ENCODE measurements around the gene MAP4K2. TPM values are rescaled to one million over a fixed set of nuclear protein-coding genes. Genes with fewer than 3 reads are reported as not detected.

MAP4K2 gene
- total RNA-seq, 5 donors from 2014 or later (not counting 1 experiment from before 2014, with no cell fraction given) = 80.9 to 131 (median 102) TPM

DNA sequence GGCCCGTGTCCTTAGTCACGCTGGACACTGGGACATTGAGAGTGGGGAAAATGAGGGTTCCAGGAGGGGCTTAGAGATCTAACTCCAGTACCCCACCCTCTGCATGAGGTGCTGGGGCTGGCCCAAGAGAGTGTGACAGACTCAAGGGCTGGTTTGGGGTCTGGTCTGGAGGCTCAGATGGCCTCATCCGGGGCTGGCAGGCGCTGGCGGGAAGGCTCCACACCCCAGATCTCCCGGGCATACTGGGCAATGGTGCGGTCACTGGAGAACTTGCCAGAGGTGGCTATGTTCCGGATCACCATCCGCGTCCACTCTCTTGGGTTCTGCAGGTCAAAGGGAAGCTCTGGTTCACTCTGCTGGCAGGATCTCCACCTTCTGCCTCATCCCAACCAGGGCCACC is 56.5 kb downstream of the MAP4K2 start:
- ATAC-seq (replicated peaks in 1 of 4) = no peak
- peak overlapping the region in 1 of 2 donors; percentile 65 for H3K4me3 ChIP-seq (ENCODE audit: control insufficient read depth in 1 of 2, extremely low read depth in 1 of 2, low read length in 1 of 2)
- DNase-seq = no peak
- H3K9me3 ChIP-seq = no peaks in the 10 kb centered on the region
- peak overlapping the region; percentile 94 for H3K27ac ChIP-seq (ENCODE audit: low read length)
- Mint-ChIP-seq H3K4me1 (peaks cover 33 to 42% (median 41%) of the 10 kb centered on the region in 3 donors), H3K27ac (peak overlapping the region; percentile 86 to 89), H3K4me3 (peak overlapping the region; percentile 49 to 96 (median 53)), H3K9me3 (no peaks in the 10 kb centered on the region), H3K27me3 (no peaks in the 10 kb centered on the region), H3K36me3 (peaks cover 3% of the 10 kb centered on the region)
- CTCF ChIA-PET = interaction anchor here (0.6 to 2.2 kb wide), 2 partner anchors 26 to 30 kb away, joined by 3 to 5 read pairs; no protein-coding TSS in a partner anchor
- 74% methylated on average over 10 of the region's 10 CpGs for WGBS (ENCODE audit: insufficient coverage)
- peaks cover 8 to 58% of the 10 kb centered on the region in 2 experiments for H3K4me1 ChIP-seq (ENCODE audit: control insufficient read depth in 1 of 2, extremely low read depth in 1 of 2, insufficient read depth in 2 of 2, low read length in 2 of 2)
- peaks cover under 1 to 9% of the 10 kb centered on the region in 2 donors for H3K36me3 ChIP-seq (ENCODE audit: control insufficient read depth in 2 of 2, extremely low read depth in 1 of 2, insufficient read depth in 1 of 2, low read length in 1 of 2)
- no peaks in the 10 kb centered on the region for H3K27me3 ChIP-seq (replicated peaks in 1 of 2; ENCODE audit: control insufficient read depth in 2 of 2, extremely low read depth in 1 of 2, insufficient read depth in 2 of 2, low read length in 1 of 2)
- POLR2A ChIA-PET = interaction anchor here (0.5 to 1.8 kb wide), 3 partner anchors 15 to 757 kb away, joined by 3 to 12 read pairs (median 3); no protein-coding TSS in a partner anchor

DNA sequence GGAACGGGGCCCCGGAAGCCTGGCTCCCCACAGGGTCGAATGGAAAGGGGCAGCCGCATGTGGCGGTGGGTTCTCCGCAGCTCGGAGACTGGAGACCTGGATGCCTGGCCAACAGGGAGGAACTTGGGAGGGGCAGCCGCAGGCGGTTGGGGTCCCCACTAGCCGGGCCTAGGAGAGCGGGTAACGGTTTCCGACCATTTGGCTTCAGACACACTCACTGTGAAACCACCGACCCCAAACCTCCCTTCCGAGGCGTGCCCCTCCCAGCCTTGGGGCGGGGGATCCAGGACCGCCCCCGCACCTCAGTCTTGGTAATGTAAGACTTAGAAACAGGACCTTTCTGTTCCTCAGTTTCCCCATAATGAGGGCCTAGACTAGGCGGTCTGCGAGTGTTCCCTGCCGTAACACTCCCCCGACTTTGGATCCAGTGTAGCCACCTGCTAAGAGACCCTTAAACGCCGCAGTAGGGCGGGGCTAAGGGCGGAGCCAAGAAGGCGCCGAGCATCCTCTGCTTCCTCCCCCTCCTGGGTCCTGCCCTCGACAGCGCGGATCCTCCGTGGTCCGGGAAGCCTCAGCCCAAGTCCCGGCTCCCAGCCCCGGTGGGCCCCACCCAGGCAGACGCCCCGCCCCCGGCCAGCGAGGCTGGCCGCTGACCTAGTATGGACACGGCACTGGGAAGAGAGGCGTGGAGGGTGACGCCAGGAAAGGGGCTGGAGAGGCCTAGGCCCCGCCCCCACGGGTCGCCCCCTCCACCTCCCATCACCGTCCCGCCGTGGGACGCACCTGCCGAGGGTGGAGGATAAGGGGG is 57.3 kb downstream of the MAP4K2 start:
- Mint-ChIP-seq H3K27ac (peak overlapping the region; percentile 97 to 99), H3K9me3 (no peaks in the 10 kb centered on the region), H3K4me3 (peak overlapping the region; percentile 93 to 96 (median 95)), H3K27me3 (no peaks in the 10 kb centered on the region), H3K4me1 (peaks cover 35 to 46% (median 43%) of the 10 kb centered on the region in 3 donors), H3K36me3 (peaks cover 3% of the 10 kb centered on the region)
- Histone ChIP-seq H3K9me3 (no peaks in the 10 kb centered on the region), H3K4me1 (ENCODE audit: control insufficient read depth in 1 of 2, extremely low read depth in 1 of 2, insufficient read depth in 2 of 2, low read length in 2 of 2) (peaks cover 8 to 59% of the 10 kb centered on the region in 2 experiments), H3K4me3 (ENCODE audit: control insufficient read depth in 1 of 2, extremely low read depth in 1 of 2, low read length in 1 of 2) (peak overlapping the region; percentile 65 to 72), H3K27ac (ENCODE audit: low read length) (peak overlapping the region; percentile 94), H3K36me3 (ENCODE audit: control insufficient read depth in 2 of 2, extremely low read depth in 1 of 2, insufficient read depth in 1 of 2, low read length in 1 of 2) (peaks cover 0 to 12% of the 10 kb centered on the region in 2 donors), H3K27me3 (replicated peaks in 1 of 2; ENCODE audit: control insufficient read depth in 2 of 2, extremely low read depth in 1 of 2, insufficient read depth in 2 of 2, low read length in 1 of 2) (no peaks in the 10 kb centered on the region)
- ATAC-seq (replicated peaks in 1 of 4) = peak; percentile 42 to 44 (median 44)
- CTCF ChIA-PET = interaction anchor here in 1 of 2 donors (2.2 to 2.5 kb wide), 2 partner anchors 27 to 32 kb away, joined by 5 to 14 read pairs; partner anchors contain the start of gene SF1
- WGBS (ENCODE audit: insufficient coverage) = under 1% methylated on average over 18 of the region's 52 CpGs
- POLR2A ChIA-PET = interaction anchor here in 1 of 2 donors (0.5 to 1.8 kb wide), 2 partner anchors 19 to 29 kb away, joined by 4 to 12 read pairs; no protein-coding TSS in a partner anchor
- peak; percentile 67 to 88 (median 81) for DNase-seq

DNA sequence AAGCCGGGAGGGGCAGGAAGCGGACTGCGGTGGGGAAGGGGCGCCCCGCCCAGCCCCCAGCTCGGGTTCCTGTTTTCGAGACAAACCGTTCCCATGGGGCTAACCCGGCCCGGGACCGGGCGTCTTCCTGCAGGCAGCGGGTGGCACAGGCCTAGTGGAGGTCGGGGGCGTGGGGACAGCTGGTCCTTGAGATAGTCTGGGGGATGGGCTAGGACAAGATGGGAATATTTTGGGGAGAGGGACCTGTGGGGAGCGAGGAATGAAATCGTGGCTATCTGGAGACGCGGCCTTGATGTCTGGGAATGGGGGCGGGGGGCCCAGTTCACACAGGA is 57.9 kb downstream of the MAP4K2 start:
- DNase-seq = peak; percentile 77 to 96 (median 89)
- Mint-ChIP-seq H3K36me3 (peaks cover 5% of the 10 kb centered on the region), H3K4me3 (peak overlapping the region; percentile 93 to 96 (median 95)), H3K4me1 (peaks cover 35 to 46% (median 43%) of the 10 kb centered on the region in 3 donors), H3K27ac (peak overlapping the region; percentile 97 to 99), H3K9me3 (no peaks in the 10 kb centered on the region), H3K27me3 (no peaks in the 10 kb centered on the region)
- ChIA-PET POLR2A (interaction anchor here in 1 of 2 donors (0.5 to 1.4 kb wide), 2 partner anchors 19 to 30 kb away, joined by 4 to 6 read pairs; no protein-coding TSS in a partner anchor), CTCF (interaction anchor here in 1 of 2 donors (1.4 to 2.5 kb wide), 3 partner anchors 19 to 33 kb away, joined by 5 to 14 read pairs (median 5); partner anchors contain the start of gene SF1)
- ATAC-seq (replicated peaks in 1 of 4) = peak; percentile 44 to 53 (median 51)
- Histone ChIP-seq H3K9me3 (no peaks in the 10 kb centered on the region), H3K4me1 (ENCODE audit: control insufficient read depth in 1 of 2, extremely low read depth in 1 of 2, insufficient read depth in 2 of 2, low read length in 2 of 2) (peaks cover 8 to 59% of the 10 kb centered on the region in 2 experiments), H3K27ac (ENCODE audit: low read length) (peak overlapping the region; percentile 94), H3K36me3 (ENCODE audit: control insufficient read depth in 2 of 2, extremely low read depth in 1 of 2, insufficient read depth in 1 of 2, low read length in 1 of 2) (peaks cover 1 to 17% of the 10 kb centered on the region in 2 donors), H3K27me3 (replicated peaks in 1 of 2; ENCODE audit: control insufficient read depth in 2 of 2, extremely low read depth in 1 of 2, insufficient read depth in 2 of 2, low read length in 1 of 2) (no peaks in the 10 kb centered on the region), H3K4me3 (ENCODE audit: control insufficient read depth in 1 of 2, extremely low read depth in 1 of 2, low read length in 1 of 2) (peak overlapping the region; percentile 65 to 72)
- WGBS (ENCODE audit: insufficient coverage) = 0% methylated on average over 19 of the region's 20 CpGs

GRCh38 chr11:64744544-64745188 is 58.3 kb downstream of the MAP4K2 start:
- Histone ChIP-seq H3K9me3 (no peaks in the 10 kb centered on the region), H3K4me3 (ENCODE audit: control insufficient read depth in 1 of 2, extremely low read depth in 1 of 2, low read length in 1 of 2) (peak overlapping the region; percentile 93 to 97), H3K36me3 (ENCODE audit: control insufficient read depth in 2 of 2, extremely low read depth in 1 of 2, insufficient read depth in 1 of 2, low read length in 1 of 2) (peaks cover 6 to 22% of the 10 kb centered on the region in 2 donors), H3K27me3 (replicated peaks in 1 of 2; ENCODE audit: control insufficient read depth in 2 of 2, extremely low read depth in 1 of 2, insufficient read depth in 2 of 2, low read length in 1 of 2) (no peaks in the 10 kb centered on the region), H3K4me1 (ENCODE audit: control insufficient read depth in 1 of 2, extremely low read depth in 1 of 2, insufficient read depth in 2 of 2, low read length in 2 of 2) (peaks cover 8 to 58% of the 10 kb centered on the region in 2 experiments), H3K27ac (ENCODE audit: low read length) (peak overlapping the region; percentile 92)
- POLR2A ChIA-PET = interaction anchor here (0.5 to 2.4 kb wide), 3 partner anchors 19 to 34 kb away, joined by 4 to 20 read pairs (median 6); partner anchors contain the start of gene SF1 (in 1 of the 2)
- Mint-ChIP-seq H3K9me3 (no peaks in the 10 kb centered on the region), H3K4me1 (peaks cover 34 to 45% (median 41%) of the 10 kb centered on the region in 3 donors), H3K4me3 (peak overlapping the region; percentile 95 to 97 (median 96)), H3K36me3 (peaks cover 7% of the 10 kb centered on the region), H3K27ac (peak overlapping the region; percentile 98 to 99), H3K27me3 (no peaks in the 10 kb centered on the region)
- CTCF ChIA-PET = interaction anchor here (0.5 to 2.5 kb wide), 7 partner anchors 20 to 535 kb away, joined by 3 to 14 read pairs (median 4); partner anchors contain the start of gene SF1 (in 1 of the 2)
- under 1% methylated on average over 50 of the region's 89 CpGs for WGBS (ENCODE audit: insufficient coverage)
- DNase-seq (peak in 15 of 35 experiments; percentile 20 to 66 (median 46)), ATAC-seq (replicated peaks in 1 of 4) (peak; percentile 4 to 15 (median 9))

GRCh38 chr11:64743591-64744543 is 59.1 kb downstream of the MAP4K2 start, which contains the start of gene RASGRP2:
RASGRP2 (minus strand) TSS chr11:64744142; CDS start chr11:64742866, 1,276 bp downstream.
- DNase-seq = peak; percentile 75 to 91 (median 86)
- WGBS (ENCODE audit: insufficient coverage) = under 1% methylated on average over 52 of the region's 57 CpGs
- peaks cover 11% of the 10 kb centered on the region for H3K36me3 Mint-ChIP-seq
- Histone ChIP-seq H3K4me3 (ENCODE audit: control insufficient read depth in 1 of 2, extremely low read depth in 1 of 2, low read length in 1 of 2) (peak within 1 kb of the TSS; percentile 93 to 97), H3K36me3 (ENCODE audit: control insufficient read depth in 2 of 2, extremely low read depth in 1 of 2, insufficient read depth in 1 of 2, low read length in 1 of 2) (peaks cover 6 to 30% of the 10 kb centered on the region in 2 donors), H3K4me1 (ENCODE audit: control insufficient read depth in 1 of 2, extremely low read depth in 1 of 2, insufficient read depth in 2 of 2, low read length in 2 of 2) (peaks cover 8 to 63% of the 10 kb centered on the region in 2 experiments), H3K9me3 (no peaks in the 10 kb centered on the region), H3K27ac (ENCODE audit: low read length) (peak within 1 kb of the TSS; percentile 92), H3K27me3 (replicated peaks in 1 of 2; ENCODE audit: control insufficient read depth in 2 of 2, extremely low read depth in 1 of 2, insufficient read depth in 2 of 2, low read length in 1 of 2) (no peaks in the 10 kb centered on the region)
- ChIA-PET CTCF (interaction anchor here (0.5 to 2.5 kb wide), 7 partner anchors 20 to 536 kb away, joined by 3 to 14 read pairs (median 4); partner anchors contain the start of gene SF1 (in 1 of the 2)), POLR2A (interaction anchor here (1.4 to 2.4 kb wide), 2 partner anchors 20 to 35 kb away, joined by 6 to 20 read pairs; partner anchors contain the start of gene SF1 (in 1 of the 2))
- no peaks in the 10 kb centered on the region for H3K27me3 Mint-ChIP-seq
- H3K27ac Mint-ChIP-seq = peak within 1 kb of the TSS; percentile 97 to 98
- H3K4me1 Mint-ChIP-seq = peaks cover 40 to 45% (median 44%) of the 10 kb centered on the region in 3 donors
- ATAC-seq (replicated peaks in 1 of 4) = peak; percentile 46 to 63 (median 52)
- no peaks in the 10 kb centered on the region for H3K9me3 Mint-ChIP-seq
- H3K4me3 Mint-ChIP-seq = peak within 1 kb of the TSS; percentile 95 to 97 (median 96)

Data from T-cell (primary cell).